ENCODE results near the gene MRPL20.

The MRPL20 gene

DNA sequence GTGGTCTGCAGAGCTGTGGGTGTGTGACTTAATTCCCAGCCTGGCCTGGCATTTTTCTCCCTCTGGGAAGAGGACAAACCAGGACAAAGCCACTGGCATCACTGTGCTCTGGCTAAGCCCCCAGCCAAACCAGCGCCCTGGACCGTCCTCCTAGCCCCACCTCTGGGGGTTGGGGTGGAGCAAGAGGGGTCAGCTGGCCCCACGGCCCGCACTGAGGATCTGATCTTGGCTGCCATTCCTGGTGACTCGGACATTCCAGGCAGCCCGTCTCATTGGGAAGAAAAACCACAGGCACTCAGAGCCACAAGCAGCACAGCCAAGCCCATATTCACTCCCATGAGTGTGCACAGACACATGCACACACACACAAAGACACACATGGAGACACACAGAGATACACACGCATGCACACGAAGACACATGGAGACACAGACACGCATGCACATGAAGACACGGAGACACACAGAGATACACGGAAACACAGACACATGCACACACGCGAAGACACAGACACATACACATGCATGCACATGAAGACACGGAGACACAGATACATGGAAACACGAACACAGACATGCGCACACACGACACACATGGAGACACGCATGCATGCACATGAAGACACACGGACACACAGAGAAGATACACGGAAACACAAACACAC, 46.5 kb downstream of the MRPL20 start:
- DNase-seq (ENCODE audit: low spot score): no peak

DNA sequence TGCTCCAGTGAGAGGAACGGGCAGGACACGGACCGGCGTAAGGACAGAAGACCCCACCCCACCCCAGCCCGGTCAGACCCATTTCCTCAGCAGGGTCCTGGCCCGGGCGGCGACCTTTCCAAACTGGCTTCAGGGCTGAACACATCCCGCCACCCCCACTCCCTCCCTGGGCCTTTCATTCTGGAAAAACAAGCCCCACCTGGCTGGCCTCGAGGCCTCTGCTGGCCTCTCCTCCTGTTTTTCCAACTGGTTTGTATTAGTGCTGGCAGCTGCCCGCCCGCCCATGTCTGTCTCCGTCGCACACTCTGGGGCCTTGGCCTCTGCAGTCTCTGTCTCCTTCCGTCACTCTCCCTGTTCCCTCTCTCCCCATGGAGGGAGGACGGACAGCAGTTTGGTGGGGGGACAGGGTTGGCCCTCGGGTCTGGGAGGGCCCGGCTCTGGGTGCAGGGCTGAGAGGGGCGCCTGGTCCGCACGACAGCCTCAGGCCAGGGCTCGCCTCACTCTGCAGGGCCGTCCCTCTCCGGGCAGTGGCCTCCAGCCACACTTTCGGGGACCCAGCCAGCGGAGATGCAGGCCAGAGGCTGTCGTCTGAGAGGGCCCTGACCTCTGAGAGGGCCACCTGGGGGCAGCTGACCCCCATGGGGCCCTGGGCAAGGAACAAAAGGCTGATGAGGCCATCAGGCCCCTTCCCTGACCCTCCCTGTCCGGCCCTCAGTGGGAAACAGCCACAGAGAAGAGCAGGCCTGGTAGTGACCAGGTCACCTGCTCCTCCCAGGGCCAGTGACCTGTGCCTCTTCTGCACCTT, 47.2 kb downstream of the MRPL20 start:
- DNase-seq (ENCODE audit: low spot score): no peak

DNA sequence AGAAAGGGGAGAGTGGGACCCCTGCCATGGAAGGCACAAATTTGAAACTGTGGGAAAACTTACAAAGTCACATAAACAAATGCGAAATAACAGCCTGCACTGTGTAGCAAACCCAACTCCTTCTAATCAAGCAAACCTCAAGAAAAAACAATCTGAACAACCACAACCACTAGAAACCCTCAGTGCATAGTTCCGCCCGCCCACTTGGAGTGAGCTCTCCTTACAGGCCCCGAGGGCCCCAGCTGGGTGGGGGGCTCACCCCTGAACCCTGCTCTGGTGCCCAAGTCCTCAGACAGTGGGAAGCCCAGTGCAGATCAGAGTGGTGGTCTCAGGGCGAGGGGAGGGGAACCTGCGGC, 47.8 kb downstream of the MRPL20 start:
- peak; percentile 81 for DNase-seq (ENCODE audit: low spot score)

DNA sequence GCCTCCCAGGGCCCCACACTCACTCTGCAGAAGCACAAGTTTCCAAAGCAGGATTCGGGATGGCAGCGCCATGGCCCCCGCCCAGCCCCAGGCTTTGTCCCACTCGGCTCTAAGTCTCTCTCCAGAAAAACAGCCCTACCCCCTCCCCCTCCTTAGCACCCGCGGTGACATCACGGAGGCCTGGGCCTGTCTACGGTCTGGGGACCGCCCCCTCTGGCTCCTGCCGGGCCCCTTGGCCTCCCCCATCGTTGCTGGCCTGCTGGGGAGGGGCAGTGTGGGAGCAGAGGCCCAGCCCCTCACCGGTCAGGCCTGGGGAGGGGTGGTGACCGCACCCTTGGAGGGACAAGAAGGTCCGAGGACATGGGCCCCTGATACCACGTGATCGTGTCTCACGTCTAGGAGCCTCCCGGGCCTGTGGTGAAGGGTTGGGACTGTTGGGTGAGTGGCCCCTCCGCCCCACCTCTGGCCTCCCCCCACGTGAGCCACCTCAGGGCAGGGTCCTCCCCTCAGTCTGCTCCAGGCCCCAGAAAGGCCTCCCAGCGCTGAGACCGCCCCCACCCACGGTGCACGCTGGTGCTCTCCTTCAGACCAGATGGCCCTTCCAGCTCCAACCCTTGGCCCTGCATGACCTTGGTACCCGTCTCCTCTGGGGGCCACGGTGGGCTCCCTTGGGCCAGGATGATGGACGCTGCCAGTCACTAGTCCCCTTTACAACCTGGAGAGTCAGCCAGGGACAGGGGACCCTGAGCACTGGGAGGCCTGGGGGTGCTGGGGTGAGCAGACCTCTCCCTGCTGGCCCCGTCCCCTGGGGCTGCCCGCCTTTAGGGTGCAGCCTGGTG, 48.4 kb downstream of the MRPL20 start, which contains the start of gene MXRA8:
Gene MXRA8, minus strand, starts transcription at position 123 of the 839 bp plus-strand sequence. Its CDS starts 51 bp downstream, at position 72.
- DNase-seq (ENCODE audit: low spot score): peak; percentile 93

DNA sequence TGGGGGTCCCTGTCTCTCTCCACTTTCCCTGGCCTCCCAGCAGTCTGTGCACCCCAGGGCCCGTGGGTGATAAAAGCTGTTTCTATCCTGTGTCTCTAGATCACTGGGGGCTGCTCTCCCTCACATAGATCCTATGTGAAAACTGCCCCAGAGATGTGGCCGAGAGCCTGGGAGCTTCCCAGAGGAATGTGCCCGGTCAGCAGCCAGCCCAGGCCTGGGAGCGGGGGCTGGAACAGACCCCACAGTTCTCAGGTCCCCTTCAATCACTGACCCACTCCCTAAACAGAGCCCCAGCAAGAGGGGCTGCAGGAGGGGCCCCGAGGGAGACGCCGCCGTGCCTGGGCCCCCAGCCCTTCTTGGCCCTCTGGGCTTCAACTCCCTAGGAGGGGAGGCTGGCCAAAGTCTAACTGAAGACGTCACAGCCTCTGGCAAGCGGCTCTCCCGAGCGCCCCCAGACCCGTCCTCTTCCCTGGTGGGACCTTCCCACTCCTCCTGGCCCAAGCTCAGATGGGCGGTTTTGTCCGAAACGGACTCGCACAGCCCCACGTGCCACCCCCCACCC, 49.1 kb downstream of the MRPL20 start:
- DNase-seq (ENCODE audit: low spot score): no peak

DNA sequence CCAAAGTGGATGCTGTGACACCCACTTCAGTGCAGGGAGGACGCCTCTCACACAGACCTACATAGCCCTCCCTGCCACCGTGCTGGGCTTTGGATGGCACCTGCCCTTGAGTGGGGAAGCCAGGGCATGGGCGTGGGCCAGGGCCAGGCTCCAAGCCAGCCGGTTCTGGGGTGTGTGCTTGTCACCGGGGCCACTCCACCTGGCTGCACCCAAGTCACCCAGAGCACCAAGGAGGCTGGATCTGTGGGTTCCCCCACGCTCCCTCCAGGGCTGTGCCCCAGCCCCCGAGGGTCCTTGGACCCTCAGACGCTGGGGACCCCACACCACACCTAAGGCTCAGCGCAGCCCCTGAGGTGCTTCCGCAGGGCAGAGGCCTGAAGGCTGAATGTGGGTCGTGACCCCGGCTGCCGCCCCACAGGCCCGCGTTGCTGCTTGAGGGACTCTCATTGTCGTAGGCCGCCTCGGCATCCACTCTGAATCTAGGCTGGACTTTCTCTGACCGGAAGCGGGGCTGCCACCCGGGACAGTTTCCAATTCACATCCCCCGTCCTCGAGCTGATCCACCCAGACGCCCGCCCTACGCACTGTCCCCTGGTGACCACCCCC, 50.2 kb downstream of the MRPL20 start:
- DNase-seq (ENCODE audit: low spot score): no peak

DNA sequence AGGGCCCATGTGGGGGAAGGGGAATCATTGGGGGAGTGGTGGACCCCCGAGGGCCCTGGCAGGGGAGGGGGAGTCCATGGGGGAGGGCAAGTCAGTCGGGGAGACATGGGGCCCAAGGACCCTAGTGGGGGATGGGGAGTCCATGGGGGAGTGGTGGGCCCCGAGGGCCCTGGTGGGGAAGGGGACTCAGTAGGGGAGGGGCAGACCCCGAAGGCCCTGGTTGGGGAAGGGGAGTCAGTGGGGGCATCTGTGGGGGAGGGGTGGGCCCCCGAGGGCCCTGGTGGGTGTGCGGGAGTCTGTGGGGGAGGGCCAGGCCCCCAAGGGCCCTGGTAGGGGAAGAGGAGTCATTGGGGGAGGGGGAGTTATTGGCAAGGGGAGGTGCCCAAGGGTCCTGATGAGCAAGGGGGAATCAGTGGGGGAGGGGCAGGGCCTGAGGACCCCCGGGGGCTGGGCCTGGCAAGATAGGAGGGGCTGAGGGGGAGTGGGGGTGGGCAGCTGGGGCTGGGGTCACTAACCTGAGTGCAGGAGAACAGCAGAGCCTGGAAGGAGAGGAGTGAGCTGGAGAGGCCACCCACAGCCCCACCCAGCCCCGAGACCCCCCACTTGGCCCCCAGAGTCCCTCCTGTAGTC, 50.8 kb downstream of the MRPL20 start:
- DNase-seq (ENCODE audit: low spot score): no peak

DNA sequence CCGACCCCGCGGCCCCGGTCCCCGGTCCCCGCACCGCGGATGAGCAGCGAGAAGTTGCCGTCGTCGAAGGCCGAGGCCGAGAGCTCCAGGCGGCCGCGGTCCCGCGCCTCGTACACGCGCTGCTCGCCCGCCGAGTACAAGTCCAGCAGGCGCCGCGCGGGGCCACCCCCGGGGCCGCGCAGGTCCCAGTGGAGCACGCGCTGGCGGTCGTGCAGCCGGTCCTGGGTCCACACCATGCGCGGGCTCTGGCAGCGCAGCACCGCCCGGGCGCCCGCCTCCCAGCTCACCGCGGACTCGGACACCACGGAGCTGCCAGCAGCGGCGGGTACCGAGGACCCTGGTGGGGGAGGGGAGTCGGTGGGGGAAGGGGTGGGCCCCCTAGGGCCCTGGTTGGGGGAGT, 51.7 kb downstream of the MRPL20 start:
- no peak for DNase-seq (ENCODE audit: low spot score)

DNA sequence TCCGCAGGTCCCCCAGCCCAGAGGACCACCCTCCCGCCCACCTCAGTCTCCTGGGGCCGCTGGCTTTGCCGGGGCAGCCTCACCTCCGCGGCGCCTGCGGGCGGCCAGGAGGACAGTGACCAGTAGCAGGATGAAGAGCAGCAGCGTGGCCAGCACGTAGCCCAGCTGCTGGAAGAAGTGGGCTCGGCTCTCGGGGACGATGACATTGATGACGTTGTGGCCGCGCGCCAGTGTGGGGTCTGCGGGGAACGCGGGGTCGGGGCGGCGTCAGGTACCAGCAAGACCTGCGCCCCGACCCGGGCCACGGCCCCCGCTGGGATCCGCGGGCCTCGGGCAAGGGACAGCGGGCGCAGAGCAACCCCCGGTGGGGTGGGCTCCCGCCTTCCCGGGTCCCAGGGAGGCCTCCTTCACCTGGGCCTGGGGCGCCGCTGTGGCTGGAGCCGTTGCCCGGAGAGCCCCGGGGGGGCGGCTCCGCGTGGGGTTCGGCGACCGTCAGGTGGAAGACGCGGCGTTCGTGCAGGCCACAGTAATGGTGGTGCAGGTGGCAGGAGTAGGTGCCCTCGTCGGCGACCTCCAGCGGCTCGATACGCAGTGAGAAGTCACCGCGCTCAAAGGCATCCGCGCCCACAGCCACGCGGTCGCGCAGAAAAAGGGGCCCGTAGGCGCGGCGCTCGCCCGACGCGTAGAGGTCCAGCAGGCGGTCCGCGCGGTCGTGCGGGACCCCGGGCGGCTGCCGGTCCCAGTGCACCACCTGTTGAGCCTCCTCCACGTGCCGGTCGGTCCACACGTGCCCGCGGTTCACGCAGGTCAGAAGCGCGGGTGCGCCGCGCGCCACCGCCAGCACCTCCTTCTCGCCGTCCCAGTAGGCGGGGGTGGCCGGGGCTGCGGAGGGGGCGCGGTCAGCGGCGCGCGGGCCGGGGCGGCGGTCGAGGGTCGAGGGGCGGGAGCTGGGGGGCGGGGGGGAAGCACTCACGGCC, 52.5 kb downstream of the MRPL20 start:
- no peak for DNase-seq (ENCODE audit: low spot score)

DNA sequence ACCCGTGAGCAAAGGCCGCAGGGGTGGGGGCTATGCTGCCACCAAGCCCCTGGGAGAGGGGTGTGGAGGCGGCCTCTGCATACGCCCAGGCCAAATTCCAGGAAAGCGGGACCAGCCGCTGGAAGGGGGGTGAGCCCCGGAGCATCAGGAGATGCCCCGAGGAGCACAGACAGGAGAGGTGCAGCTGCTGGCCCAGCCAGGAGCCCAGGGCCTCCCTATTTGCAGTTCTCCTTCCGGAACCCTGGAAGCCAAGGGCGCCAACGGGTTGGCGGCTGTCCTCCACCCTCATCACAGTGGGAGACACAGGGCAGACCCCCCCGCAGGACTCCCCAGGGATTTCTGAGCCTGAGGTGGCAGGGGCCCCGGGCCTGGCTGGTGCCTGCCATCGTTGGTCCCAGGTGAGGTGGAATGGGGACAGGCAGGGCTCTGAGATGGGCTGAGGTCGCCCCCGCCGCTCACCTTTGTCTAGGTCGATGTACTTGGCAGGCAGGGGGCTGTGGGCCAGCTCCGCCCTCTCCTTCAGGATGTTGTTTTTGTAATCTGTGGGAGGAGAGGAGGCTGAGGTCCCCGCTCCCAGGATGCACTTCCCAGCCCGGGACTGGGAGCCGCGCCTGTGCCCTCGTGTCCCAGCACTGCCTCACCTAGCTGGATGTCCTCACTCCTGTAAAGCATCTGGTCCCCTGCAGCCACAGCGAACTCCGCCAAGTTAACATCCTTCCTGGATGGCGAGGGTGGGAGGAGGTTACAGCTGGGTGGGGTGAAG, 53.5 kb downstream of the MRPL20 start:
- DNase-seq (ENCODE audit: low spot score): no peak

DNA sequence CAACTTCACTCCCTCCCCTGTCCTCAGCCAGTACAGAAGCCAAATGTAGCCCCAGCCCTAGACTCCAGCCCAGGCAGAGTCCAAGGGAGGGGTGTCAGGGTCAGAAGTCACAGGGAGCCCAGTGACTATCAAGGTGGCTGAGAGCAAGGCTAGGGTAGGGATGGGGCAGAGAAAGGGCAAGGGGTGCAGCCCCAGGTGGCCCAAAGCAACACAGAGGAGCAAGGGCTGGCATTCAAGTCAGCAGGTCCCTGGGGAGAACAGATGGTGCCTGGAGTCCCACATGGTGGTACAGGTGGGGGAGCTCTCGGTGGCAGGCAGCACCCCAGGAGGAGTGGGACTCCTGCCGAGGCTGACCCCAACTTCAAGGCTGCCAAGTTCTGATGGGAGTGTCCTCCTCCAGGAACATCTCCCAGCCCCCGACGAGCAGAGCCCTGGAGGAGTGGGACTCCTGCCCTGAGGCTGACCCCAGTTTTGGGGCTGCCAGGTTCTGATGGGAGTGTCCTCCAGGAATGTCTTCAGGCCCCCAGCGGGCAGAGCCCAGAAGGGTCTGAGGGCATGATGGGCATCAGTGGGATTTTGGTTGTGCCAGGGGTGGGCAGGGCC, 54.2 kb downstream of the MRPL20 start:
- DNase-seq (ENCODE audit: low spot score): no peak

Data from left forelimb (tissue), 1 donor.